Endothelial cell of umbilical vein (primary cell): ENCODE data around the gene FLNB. TPM values are rescaled to one million over a fixed set of nuclear protein-coding genes. Genes with fewer than 3 reads are reported as not detected.

ENCODE experiments used
- BruUV-seq: library from RNA; stranded (reverse); fragments of 400-500 nt; replicated peaks from 2 replicates; lab custom pipeline; 2021; lab: Mats Ljungman, UMichigan
- CTCF ChIA-PET: fragments of 300-600, 350-600 bp; sonication (Branson Sonifier 250); formaldehyde crosslinking; loops from one replicate; lab custom pipeline; 2021; ENCODE audit warnings: antibody characterized with exemption, inconsistent platforms; lab: Charles Lee
- POLR2A ChIA-PET: fragments of 300-600, 350-600 bp; sonication (Branson Sonifier 250); formaldehyde crosslinking; loops from one replicate; lab custom pipeline; 2021; ENCODE audit warnings: antibody characterized with exemption, inconsistent platforms; lab: Charles Lee
- DNase-seq: peaks from one replicate; pipeline ENCODE4 v3.0.0-alpha.2; 2011; ENCODE audit warnings: low read depth, low spot score
- FAIRE-seq: peaks from 2 replicates; lab custom pipeline; 2011; peaks lifted over from hg19 to GRCh38; lab: Jason Lieb, UNC
- H2AFZ ChIP-seq: 2 replicates; pipeline ENCODE4 v1.6.0; 2012; ENCODE audit warnings: low read depth, low read length, control low read depth, inconsistent platforms
- H3K27ac ChIP-seq: 2 replicates; pipeline ENCODE4 v1.5.1; 2011; ENCODE audit warnings: low read depth, mild to moderate bottlenecking, control low read depth, low read length, moderate library complexity; ENCODE audit not compliant: insufficient read depth
- H3K27me3 ChIP-seq, 2 experiments: 2 replicates each; pipeline versions ENCODE4 v1.6.0 to v1.6.1; 2011; ENCODE audit warnings: low read length in 2 of 2, mixed read lengths in 1 of 2; ENCODE audit not compliant: control insufficient read depth in 2 of 2, insufficient read depth in 2 of 2
- H3K36me3 ChIP-seq, 2 experiments: 2 replicates in 1 of 2; 3 replicates in 1 of 2; pipeline ENCODE4 v1.5.1; 2011; ENCODE audit warnings: low read length in 2 of 2, mild to moderate bottlenecking in 1 of 2, moderate library complexity in 1 of 2; ENCODE audit not compliant: control insufficient read depth in 2 of 2, insufficient read depth in 2 of 2; ENCODE audit errors: extremely low read depth in 1 of 2
- H3K4me1 ChIP-seq: 3 replicates; pipeline ENCODE4 v1.5.1; 2011; ENCODE audit warnings: mild to moderate bottlenecking, low read length; ENCODE audit not compliant: control insufficient read depth, insufficient read depth; ENCODE audit errors: extremely low read depth
- H3K4me2 ChIP-seq: 2 replicates; pipeline ENCODE4 v1.6.1; 2011; ENCODE audit warnings: low read length, control low read depth, mixed read lengths; ENCODE audit not compliant: insufficient read depth
- H3K4me3 ChIP-seq, 3 experiments: fragments of 200-600 bp in 1 of 3; sonication (generic), shearing (Covaris generic) in 1 of 3; replicated peaks in 1 of 3; 2 replicates each; pipeline ENCODE4 v1.5.1; 2011 to 2016; ENCODE audit warnings: control low read depth in 3 of 3, low read length in 3 of 3, mild to moderate bottlenecking in 2 of 3, inconsistent platforms in 1 of 3, low read depth in 1 of 3, moderate library complexity in 1 of 3; ENCODE audit not compliant: insufficient read depth in 1 of 3
- H3K79me2 ChIP-seq: 2 replicates; pipeline ENCODE4 v1.6.0; 2012; ENCODE audit warnings: low read length, inconsistent platforms; ENCODE audit not compliant: control insufficient read depth, insufficient read depth
- H3K9ac ChIP-seq: replicated peaks from 2 replicates; pipeline ENCODE3; 2011; ENCODE audit warnings: low read length, control low read depth; ENCODE audit not compliant: insufficient read depth; ENCODE audit errors: extremely low read depth
- H3K9me1 ChIP-seq: replicated peaks from 3 replicates; pipeline ENCODE4 v1.6.0; 2011; ENCODE audit warnings: mild to moderate bottlenecking, low read length; ENCODE audit not compliant: control insufficient read depth, insufficient read depth; ENCODE audit errors: extremely low read depth
- H3K9me3 ChIP-seq: replicated peaks from 2 replicates; pipeline ENCODE4 v1.5.1; 2012; ENCODE audit warnings: low read length, inconsistent platforms; ENCODE audit not compliant: control insufficient read depth, insufficient read depth
- H4K20me1 ChIP-seq: replicated peaks from 2 replicates; pipeline ENCODE3; 2011; ENCODE audit warnings: mild to moderate bottlenecking, low read length; ENCODE audit not compliant: control insufficient read depth, insufficient read depth; ENCODE audit errors: extremely low read depth
- CTCF ChIP-seq, 2 donors: IDR thresholded peaks; 1 replicate in 1 of 2; 2 replicates in 1 of 2; pipeline ENCODE4 v1.5.1; 2011; ENCODE audit warnings: low read length in 2 of 2, mild to moderate bottlenecking in 2 of 2, moderate library complexity in 2 of 2, control low read depth in 1 of 2, inconsistent platforms in 1 of 2, low read depth in 1 of 2; ENCODE audit not compliant: insufficient read depth in 1 of 2; ENCODE audit errors: extremely low read depth in 1 of 2
- EZH2 ChIP-seq: IDR thresholded peaks from 2 replicates; pipeline ENCODE4 v1.6.1; 2012; ENCODE audit warnings: borderline replicate concordance, low read depth, mild to moderate bottlenecking, moderate library complexity, low read length, inconsistent platforms; ENCODE audit not compliant: severe bottlenecking
- FOS ChIP-seq: IDR thresholded peaks from 2 replicates; pipeline ENCODE4 v1.6.1; 2011; ENCODE audit warnings: mild to moderate bottlenecking, low read length, moderate library complexity, borderline replicate concordance; ENCODE audit not compliant: insufficient read depth
- GATA2 ChIP-seq: IDR thresholded peaks from 2 replicates; pipeline ENCODE4 v1.7.0; 2011; ENCODE audit warnings: low read depth, mild to moderate bottlenecking, moderate library complexity, mixed read lengths, low read length; ENCODE audit not compliant: insufficient read length, insufficient read depth
- JUN ChIP-seq: IDR thresholded peaks from 2 replicates; pipeline ENCODE4 v1.6.1; 2011; ENCODE audit warnings: borderline replicate concordance, low read depth; ENCODE audit not compliant: insufficient read length, insufficient read depth
- MAX ChIP-seq: IDR thresholded peaks from 2 replicates; pipeline ENCODE4 v1.6.1; 2011; ENCODE audit not compliant: insufficient read depth, insufficient read length
- MYC ChIP-seq: IDR thresholded peaks from one replicate; pipeline ENCODE4 v1.6.1; 2011; ENCODE audit warnings: mild to moderate bottlenecking, low read depth, low read length
- POLR2A ChIP-seq: IDR thresholded peaks from 2 replicates; pipeline ENCODE4 v1.6.1; 2012; ENCODE audit warnings: low read depth, mild to moderate bottlenecking, control low read depth, low read length
- POLR2AphosphoS5 ChIP-seq: IDR thresholded peaks from 2 replicates; pipeline ENCODE4 v1.6.1; 2012; ENCODE audit warnings: low read depth, mild to moderate bottlenecking, control low read depth, low read length, moderate library complexity; ENCODE audit not compliant: insufficient read depth
- dilution Hi-C: fragments of 300-500 bp; cut with MboI; formaldehyde crosslinking; loops from one replicate; pipeline ENCODE4 v1.15.0; 2019; ENCODE audit warnings: low sequenced_read_pairs; ENCODE audit not compliant: extremely low pct_ligation_motif_present
- intact Hi-C: fragments of 100-400 bp; cut with micrococcal nuclease; formaldehyde crosslinking; loops from one replicate; pipeline ENCODE4 v1.10.0; 2022
- polyA plus RNA-seq, 4 experiments: library from polyadenylated mRNA; depleted of rRNA in 3 of 4; stranded (reverse) in 3 of 4; unstranded in 1 of 4; fragments of >200 nt; gene quantifications; 2 replicates each; pipeline versions ENCODE4 v1.2.1 to v1.2.3, GENCODE V29; 2011 to 2012; ENCODE audit warnings: missing spikeins in 1 of 4
- total RNA-seq: library from RNA; stranded (reverse); gene quantifications from 2 replicates; pipeline ENCODE4 v1.2.3, GENCODE V29; 2021

FLNB gene
- total and polyA plus RNA-seq, 2 donors (not counting 3 experiments of a cell fraction or from before 2014, with no cell fraction given): 479 to 670 TPM

- Histone ChIP-seq H3K4me1 (peaks cover 22% of the 10 kb centered on the region), H3K36me3 (peaks cover 52 to 61% of the 10 kb centered on the region in 2 experiments), H3K27me3 (no peaks in the 10 kb centered on the region), H4K20me1 (no peaks in the 10 kb centered on the region), H3K9me1 (no peaks in the 10 kb centered on the region), H3K4me2 (no peak overlapping the region), H3K27ac (no peak overlapping the region), H3K79me2 (peaks cover 8% of the 10 kb centered on the region), H2AFZ (no peak overlapping the region), H3K9me3 (no peaks in the 10 kb centered on the region), H3K9ac (no peak overlapping the region), H3K4me3 (no peak overlapping the region)
- dilution Hi-C loops (no loop called here), intact Hi-C loops (no loop called here)
- FAIRE-seq (no peak), DNase-seq (peak; percentile 64)
- BruUV-seq: no TSS peak
- CTCF ChIA-PET: interaction anchor here (0.9 to 1.7 kb wide), 6 partner anchors 7 to 160 kb away, joined by 3 to 11 read pairs (median 5); partner anchors contain the start of genes FLNB, HTD2 and RPP14
- TF ChIP-seq EZH2 (no peak), CTCF (IDR thresholded peaks at IDR 0.05; ENCODE audit: extremely low read depth in 1 of 2, insufficient read depth in 1 of 2, low read depth in 1 of 2, low read length in 2 of 2) (peak; percentile 90 to 93)
- POLR2A ChIA-PET: no interaction called here
These were observed 159.5 kb downstream of the FLNB start for GRCh38 chr3:58167431-58168351.

GRCh38 chr3:58168498-58168897 is 160.3 kb downstream of the FLNB start:
- no peaks in the 10 kb centered on the region for H4K20me1 ChIP-seq
- H3K9me1 ChIP-seq: no peaks in the 10 kb centered on the region
- no peaks in the 10 kb centered on the region for H3K27me3 ChIP-seq
- H3K4me2 ChIP-seq: no peak overlapping the region
- dilution Hi-C loops (no loop called here), intact Hi-C loops (no loop called here)
- no peaks in the 10 kb centered on the region for H3K9me3 ChIP-seq
- DNase-seq: no peak
- no TSS peak for BruUV-seq
- H3K9ac ChIP-seq: no peak overlapping the region
- no peak for TF ChIP-seq JUN
- TF ChIP-seq FOS: no peak
- TF ChIP-seq GATA2: no peak
- TF ChIP-seq POLR2AphosphoS5: no peak
- no peak for TF ChIP-seq MYC
- no peak for TF ChIP-seq CTCF (IDR thresholded peaks at IDR 0.05; ENCODE audit: extremely low read depth in 1 of 2, insufficient read depth in 1 of 2, low read depth in 1 of 2, low read length in 2 of 2)
- no peak for TF ChIP-seq EZH2
- no peak for TF ChIP-seq POLR2A
- no peak for TF ChIP-seq MAX
- H3K27ac ChIP-seq: no peak overlapping the region
- no peak for FAIRE-seq
- H3K36me3 ChIP-seq: peaks cover 46 to 54% of the 10 kb centered on the region in 2 experiments
- H3K4me3 ChIP-seq: no peak overlapping the region
- H2AFZ ChIP-seq: no peak overlapping the region
- H3K79me2 ChIP-seq: peaks cover 6% of the 10 kb centered on the region
- ChIA-PET CTCF (interaction anchor here (1.7 kb wide), 1 partner anchor 9 kb away, joined by 11 read pairs; no protein-coding TSS in a partner anchor), POLR2A (no interaction called here)
- H3K4me1 ChIP-seq: peaks cover 22% of the 10 kb centered on the region
